ENCODE data around the gene FAM174C.
"Not testable (repeated sequence)": the region's sequence is repeated elsewhere in the genome, so short reads cannot be mapped to it uniquely, and the experiment has no call there.

FAM174C gene

DNA sequence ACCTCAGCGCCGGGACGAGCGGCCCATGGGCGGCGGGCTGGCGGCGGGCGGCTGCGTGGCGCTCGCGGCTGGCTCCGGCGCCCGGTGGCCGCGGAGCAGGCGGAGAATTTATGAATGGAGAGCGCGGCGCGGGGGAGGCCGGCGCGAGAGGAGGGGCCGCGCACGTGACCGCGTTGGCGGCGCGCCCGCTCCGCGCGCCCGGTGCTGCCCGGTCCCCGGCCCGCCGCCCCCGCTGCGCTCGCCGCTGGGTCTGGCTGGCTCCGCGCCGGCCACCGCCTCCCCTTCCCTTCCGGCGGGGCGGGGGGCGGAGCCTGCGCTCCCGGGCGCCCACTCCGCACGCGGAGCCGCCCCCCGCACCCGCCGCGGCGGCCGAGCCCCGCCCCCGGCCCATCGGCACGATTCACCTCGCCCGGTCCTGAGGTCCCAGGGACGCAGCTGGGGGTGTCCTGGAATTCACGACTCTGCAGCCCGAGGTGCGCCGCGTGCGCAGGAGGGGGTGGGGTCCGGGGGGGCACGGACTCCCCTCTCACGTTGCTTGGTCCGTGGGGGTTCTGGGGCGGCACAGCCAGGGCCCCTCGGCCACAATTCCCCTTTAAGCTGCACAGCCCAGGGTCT lies 37.5 kb upstream of the FAM174C start, which contains the start of gene CBARP:
Gene CBARP, minus strand, starts transcription at position 252 of the 615 bp plus-strand sequence. CDS start 1,905 bp downstream, outside the sequence.
- peak; percentile 51 for DNase-seq

DNA sequence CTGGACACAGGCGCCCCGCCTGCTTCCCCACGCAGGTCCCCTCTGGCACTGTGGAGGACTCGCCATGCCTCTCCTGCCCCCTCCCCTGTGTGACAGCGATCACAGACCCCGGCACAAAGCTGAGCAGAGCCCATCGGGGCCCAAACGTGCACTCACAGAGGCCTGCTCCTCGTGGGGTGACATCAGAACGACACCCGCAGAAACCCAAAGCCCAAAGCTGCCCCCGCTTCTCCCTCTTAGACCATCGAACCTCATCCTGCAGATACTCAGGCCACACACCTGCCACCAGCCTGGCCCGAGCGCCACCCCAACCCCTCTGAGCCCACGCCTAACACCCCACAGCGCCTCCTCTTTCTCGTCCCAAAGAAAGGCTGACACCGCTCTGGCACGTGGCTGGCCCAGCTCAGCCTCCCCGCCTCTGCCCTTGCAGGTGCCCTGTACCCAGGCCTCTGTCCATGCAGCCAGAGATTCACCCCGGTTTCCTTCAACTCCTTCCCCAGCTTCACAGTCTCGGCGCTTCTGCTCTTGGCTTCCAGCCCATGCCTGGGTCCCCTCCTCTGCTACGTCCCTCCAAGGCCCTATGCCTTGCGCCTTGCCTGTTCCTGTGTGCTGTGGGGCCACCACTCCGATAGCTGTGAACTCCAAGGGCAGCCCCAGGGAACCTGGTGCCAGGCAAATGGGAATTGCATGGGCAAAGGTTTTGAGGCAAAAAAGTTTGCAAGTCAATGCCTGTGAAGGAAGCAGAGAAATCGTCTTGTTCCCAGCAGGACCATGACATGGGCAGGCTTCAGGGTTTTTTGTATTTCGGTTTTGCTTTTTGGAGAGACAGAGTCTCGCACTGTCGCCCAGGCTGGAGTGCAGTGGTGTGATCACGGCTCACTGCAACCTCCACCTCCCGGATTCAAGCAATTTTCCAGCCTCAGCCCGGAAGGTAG lies 36.7 kb upstream of the FAM174C start:
- no peak for DNase-seq

DNA sequence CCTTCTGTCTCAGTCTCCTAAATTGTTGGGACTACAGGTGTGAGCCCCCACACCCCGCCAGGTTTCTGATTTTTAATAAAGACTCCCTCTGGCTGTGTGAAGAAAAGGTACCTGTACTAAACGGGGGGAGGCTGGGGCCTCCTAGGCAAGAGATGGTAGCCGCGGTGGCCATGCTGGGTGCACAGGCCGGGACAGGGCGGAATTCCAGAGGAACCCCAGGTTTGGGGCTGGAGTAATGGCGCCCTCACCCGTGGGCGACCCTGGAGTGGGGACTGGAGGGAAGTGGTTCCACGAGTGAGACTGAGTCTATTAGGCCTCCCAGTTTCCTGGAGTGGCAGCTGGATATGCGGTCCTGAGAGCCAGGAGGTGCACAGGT lies 35.9 kb upstream of the FAM174C start:
- DNase-seq, result no peak

DNA sequence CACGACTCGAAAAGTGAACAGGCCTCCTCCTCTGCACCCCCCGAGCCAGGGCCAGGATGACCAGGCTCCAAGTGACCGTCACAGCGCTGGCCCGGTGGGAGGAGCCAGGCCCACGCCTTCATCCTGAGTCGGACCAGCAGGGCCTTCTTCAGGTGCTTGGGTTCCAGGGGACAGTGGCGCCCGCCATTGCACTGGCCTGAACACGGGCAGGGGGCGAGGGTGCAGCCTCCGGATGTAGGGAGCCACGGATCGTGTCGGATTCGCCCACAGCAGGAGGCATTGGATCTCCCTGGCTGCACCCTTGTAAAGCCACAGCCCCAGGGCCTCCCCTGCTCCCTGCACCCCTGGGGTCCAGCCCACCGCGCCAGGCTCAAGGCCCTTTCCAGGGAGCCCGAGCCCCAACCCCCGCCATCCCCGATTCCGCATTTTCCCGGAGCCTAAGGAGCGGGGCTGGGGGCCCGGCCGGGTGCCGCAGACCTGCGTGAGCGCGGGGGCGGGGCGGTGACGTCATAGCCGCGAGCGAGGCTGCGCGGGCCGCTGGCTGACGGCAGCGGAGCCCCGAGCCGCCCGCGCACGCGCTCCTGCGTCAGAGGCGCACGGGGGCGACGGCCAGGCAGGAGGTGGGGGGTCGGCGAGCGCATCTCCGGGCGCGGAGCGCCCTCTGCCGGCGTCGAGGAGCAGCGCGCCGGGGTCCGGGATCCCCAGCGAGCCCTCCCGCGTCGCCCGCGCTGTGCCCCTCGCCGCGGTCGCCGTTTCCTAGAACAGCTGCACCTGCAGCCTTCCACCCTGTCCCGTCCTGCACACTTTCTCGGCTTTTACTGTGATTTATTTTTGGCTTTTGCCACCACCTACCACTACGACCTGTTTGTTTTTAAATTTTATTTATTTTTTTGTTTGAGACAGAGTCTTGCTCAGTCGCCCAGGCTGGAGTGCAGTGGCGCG lies 35.3 kb upstream of the FAM174C start:
- peak; percentile 98 for DNase-seq

DNA sequence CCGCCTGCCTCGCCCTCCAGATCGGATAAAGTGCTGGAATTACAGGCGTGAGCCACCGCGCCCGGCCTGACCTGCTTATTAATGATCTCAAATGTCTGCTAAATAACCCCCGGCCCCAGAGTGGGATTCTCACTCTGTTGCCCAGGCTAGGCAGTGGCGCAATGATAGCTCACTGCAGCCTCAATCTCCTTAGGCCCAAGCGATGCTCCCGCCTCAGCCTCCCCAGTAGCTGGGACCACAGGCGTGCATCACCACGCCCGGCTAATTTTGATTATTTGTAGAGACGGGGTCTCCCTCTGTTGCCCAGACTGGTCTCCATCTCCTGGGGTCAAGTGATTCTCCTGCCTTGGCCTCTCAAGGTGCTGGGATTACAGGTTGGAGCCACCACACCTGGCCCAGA lies 34.4 kb upstream of the FAM174C start:
- no peak for DNase-seq

DNA sequence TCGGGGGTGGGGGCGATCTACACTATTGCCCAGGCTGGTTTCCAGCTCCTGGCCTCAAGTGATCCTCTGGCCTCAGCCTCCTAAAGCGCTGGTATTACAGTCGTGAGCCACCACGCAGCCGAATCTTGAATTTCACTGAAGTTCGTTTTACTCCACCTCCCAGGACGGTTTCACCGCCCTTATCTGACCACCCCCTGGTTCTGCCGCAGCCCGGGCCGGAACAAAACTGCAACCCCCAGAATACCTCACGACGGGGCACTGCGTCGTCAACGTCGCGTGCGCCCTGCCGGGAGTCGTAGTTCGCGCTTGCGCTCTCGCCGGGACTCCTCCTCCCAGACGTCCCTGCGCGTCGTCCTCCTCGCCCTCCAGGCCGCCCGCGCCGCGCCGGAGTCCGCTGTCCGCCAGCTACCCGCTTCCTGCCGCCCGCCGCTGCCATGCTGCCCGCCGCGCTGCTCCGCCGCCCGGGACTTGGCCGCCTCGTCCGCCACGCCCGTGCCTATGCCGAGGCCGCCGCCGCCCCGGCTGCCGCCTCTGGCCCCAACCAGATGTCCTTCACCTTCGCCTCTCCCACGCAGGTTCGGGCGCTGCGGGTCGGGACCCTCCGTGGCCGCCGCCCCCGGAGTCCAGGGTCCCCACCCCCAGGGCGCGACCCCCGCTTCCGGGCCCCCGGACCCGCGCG lies 33.8 kb upstream of the FAM174C start, which contains the start of gene ATP5F1D:
Gene ATP5F1D, plus strand, starts transcription at position 335 of the 679 bp plus-strand sequence. Its CDS starts 100 bp downstream, at position 435.
- peak; percentile 98 for DNase-seq

DNA sequence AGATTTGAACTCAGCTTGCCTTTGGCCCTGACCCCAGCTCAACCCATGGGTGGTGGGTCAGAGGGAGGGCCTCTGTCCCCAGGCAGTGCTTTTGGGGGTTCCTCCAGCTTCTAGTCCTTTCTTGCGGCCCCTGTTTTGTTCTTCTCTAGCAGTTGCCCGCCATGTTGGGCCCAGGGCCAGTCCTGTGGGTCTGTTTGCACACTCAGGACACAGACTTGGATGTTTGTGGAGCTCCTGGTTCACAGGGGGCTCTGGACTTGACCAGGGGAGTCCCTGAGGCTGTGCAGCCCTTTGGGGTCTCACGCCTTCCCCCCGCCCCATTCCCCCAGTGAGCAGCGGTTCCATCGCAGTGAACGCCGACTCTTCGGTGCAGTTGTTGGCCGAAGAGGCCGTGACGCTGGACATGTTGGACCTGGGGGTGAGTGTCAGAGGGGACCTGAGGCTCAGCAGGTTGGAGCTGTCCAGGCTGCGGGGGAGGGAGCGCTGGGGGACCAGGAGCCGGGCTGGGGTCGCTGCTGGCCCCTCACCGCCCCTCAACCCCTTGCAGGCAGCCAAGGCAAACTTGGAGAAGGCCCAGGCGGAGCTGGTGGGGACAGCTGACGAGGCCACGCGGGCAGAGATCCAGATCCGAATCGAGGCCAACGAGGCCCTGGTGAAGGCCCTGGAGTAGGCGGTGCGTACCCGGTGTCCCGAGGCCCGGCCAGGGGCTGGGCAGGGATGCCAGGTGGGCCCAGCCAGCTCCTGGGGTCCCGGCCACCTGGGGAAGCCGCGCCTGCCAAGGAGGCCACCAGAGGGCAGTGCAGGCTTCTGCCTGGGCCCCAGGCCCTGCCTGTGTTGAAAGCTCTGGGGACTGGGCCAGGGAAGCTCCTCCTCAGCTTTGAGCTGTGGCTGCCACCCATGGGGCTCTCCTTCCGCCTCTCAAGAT lies 31.3 kb upstream of the FAM174C start:
- peak; percentile 89 for DNase-seq

DNA sequence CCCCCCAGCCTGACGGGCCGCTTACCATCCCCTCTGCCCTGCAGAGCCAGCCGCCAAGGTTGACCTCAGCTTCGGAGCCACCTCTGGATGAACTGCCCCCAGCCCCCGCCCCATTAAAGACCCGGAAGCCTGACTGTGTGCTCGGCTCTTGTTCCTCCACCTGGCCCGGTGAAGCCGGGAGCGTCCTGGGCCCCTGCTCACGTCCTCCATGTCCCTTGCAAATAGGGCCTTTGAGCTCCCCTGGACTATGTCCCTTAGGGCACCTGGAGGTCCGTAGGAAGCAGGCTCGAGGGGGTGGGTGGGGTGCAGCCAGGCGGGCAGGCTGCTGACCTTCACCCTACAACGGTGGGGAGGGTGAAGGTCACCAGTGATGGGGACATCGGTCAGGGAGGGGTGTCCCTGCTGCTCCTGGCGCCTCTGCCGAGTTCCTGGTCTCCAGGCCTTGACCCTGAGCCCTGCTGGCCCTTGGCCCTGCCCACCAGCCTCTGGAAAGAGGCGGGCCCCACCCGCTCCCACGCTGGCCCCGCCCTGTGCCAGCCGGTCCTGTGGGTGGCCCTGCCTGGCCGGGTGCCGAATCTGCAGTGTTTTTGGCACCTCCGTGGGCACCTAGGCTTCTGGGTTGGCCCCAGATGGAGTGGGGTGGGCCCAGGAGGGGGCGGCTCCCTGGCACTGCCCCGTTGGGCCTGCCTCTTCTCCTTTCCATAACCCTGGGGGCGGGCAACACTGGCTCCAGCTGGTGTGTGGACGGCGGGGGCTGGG lies 30.5 kb upstream of the FAM174C start:
- peak; percentile 79 for DNase-seq

DNA sequence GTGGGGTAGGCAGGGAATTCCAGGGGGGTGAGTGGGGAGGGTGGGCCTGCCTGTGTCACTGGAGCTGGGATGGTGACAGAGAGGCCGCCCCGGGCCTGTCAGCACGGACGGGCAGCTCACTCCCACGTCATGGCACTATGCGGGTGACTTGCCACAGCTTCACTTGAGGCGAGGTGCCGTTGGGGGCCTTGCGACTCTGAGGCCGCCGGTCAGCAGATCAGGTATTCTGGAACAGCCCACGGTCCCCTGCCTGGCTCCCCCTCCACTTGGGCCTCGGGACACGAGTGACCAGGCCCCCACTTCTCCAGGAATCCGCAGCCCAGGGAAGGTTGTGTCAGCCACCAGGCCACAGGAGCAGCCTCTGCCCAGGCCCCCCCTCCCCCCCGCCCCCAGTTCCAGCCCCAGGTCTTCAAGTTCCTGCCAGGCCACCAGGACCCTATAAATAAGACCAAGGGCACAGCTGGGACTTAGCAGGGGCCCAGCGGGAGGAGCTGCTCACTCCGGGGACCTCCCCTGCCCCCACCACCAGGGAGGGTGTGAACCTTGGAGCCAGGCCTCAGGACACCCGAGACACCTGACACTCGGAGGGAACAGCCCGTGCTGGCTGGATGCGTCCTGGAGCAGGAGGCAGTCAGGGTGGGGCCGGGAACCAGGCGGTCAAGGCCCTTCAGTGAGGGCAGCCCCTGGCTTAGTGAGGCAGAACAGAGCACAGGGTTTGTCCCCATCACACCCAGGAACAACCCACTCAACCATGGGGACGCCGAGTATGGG lies 29.7 kb upstream of the FAM174C start:
- no peak for DNase-seq

DNA sequence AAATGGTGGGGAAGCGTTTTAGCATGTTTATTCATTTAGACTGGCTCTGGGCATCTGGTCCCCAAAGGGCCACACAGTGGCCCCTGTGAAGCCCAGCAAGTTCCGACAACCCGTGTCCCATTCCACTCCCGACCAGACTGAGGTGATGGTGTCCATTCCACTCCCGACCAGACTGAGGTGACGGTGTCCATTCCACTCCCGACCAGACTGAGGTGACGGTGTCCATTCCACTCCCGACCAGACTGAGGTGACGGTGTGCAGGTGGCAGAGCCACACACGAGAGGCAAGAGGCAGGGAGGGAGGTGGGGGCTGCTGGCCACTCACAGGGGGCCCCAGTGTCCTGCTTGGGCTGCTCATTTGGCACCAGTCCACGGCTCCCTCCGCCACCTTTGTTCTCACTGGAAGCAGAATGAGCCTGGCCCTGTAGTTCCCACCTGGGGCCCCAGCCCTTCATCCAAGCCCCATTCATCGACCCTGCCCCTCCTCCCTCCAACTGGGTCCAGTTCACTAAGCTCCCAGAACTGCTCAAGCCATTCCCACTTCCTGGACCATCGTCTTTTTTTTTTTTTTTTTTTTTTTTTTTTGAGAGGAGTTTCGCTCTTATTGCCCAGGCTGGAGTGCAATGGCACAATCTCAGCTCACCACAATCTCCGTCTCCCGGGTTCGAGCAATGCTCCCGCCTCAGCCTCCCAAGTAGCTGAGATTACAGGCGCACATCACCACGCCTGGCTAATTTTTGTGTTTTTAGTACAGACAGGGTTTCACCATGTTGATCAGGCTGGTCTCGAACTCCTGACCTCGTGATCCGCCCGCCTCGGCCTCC lies 28.9 kb upstream of the FAM174C start:
- not testable (repeated sequence) for DNase-seq

DNA sequence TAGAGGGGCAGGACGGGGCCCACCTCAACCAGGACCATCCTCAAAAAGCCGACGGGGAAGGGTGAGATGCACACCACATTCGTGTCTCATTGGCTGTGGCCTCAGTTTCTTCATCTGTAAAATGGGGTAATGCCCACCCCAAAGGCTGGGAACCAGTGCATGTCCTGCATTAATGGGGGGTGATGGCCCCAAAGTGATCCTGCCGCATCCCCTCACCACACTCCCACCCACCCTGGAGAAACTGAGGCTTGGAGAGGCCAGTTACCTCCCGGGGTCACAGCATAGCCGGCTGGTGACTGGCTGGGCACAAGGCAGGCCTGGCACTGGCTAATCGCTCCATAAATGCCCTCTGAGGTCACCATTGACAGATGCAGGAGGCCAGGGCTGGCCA lies 27.6 kb upstream of the FAM174C start:
- DNase-seq, result no peak

DNA sequence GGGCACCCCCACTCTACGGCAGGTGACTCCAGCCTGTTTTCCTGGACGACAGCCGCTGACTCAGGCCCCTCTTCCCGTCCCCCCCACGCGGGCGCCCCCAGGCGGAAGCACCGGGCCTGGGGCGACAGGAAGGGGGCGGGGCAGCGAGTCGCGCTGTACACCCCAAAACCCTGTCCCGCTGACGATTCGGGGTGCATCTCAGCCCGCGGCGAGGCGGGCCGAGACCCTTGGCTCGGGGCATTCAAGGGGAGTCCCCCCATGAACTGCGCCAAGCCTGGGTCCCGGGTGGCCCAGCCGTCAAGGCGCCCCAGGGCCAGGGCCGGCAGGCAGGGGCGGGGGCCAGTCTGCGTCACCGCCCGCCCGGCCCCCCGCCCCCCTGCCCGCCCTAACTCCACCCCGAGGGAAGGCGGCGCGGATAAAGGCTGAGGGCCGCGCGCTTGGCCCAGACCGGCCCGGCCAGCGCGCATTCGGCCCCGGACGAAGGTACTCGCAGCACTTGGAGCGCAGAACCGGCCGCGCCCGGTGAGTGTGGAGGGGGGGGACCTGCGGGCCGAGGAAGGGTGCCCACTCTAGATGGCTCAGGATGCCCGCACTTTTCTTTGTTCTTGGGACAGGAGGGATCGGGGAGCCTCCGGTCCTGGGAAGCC lies 27.1 kb upstream of the FAM174C start, which contains the start of gene MIDN:
Gene MIDN, plus strand, starts transcription at position 445 of the 647 bp plus-strand sequence. CDS start 1,714 bp downstream, outside the sequence.
- peak; percentile 93 for DNase-seq

DNA sequence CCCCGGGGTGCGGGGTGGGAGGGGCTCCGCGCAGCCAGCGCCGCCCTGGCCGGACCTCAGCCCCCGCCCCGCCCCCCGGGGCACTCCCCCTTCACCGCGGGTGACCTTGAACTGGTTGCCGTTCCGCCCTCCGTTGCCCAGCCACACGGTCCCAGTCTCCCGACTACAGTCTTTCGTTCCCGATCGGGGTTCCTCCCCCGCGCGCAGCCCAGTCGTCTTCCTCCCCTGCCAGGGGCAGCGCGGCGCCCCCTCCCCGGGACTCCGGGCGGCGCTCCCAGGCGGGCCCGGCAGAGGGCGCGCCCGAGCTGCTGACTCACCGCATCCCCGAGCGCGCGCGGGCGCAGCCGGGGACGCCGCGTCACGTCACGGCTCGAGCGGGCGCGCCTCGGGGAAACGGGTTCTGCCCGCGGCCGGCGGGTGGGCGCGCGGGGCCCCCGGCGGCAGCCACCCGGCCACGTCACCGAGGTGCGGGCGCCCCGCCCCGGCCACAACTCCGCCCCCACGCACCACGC lies 26.5 kb upstream of the FAM174C start:
- peak; percentile 91 for DNase-seq

DNA sequence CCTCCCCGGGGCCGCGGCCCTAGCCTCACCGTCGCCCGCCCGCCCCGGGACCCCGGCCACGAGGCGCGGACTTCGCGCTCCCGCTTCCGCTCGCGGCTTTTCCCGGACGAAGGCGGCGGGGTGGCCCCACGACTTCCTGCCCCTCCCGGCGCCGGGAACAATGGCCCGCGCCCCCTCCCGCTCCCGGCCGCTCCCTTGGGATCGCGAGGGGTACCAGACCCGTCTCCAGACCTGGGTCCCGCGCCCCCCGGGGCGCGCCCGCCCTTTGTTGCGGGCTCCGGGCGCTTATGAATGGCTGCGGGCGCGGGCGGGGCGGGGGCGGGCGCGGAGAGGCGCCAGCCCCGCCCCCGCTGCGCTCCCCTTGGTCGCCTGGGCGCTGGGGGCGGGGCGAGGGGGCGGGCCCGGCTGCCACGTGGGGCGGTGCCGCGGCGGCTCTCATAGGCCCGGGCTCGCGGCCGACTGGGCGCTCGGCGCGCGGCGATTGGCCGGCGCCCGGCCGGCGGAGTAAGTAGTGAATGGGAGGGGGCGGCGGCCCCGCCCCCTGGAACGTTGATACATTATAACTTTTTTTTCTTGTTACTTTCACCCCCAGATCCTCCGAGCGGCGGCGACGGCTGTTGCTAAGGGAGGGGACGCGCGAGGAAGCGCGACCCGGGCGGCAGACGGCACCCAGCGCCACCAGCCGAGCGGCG lies 25.9 kb upstream of the FAM174C start:
- peak; percentile 99 for DNase-seq

DNA sequence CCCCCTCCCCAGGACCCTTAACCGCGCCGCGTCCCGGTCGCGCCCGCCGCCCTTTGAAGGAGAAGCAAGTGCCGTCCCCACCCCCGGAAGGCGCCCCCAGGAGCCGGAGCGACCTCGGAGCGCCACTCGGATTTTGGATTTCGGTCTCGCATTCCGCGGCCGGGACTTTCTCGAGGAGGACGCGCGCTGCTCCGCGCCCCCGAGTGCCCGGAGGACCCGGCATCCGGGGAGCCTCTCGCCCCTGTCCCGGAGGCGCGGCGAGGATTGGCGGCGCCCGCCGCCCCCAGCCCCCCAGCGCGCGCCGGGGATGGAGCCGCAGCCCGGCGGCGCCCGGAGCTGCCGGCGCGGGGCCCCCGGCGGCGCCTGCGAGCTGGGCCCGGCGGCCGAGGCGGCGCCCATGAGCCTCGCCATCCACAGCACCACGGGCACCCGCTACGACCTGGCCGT lies 25.3 kb upstream of the FAM174C start:
- DNase-seq, result no peak

DNA sequence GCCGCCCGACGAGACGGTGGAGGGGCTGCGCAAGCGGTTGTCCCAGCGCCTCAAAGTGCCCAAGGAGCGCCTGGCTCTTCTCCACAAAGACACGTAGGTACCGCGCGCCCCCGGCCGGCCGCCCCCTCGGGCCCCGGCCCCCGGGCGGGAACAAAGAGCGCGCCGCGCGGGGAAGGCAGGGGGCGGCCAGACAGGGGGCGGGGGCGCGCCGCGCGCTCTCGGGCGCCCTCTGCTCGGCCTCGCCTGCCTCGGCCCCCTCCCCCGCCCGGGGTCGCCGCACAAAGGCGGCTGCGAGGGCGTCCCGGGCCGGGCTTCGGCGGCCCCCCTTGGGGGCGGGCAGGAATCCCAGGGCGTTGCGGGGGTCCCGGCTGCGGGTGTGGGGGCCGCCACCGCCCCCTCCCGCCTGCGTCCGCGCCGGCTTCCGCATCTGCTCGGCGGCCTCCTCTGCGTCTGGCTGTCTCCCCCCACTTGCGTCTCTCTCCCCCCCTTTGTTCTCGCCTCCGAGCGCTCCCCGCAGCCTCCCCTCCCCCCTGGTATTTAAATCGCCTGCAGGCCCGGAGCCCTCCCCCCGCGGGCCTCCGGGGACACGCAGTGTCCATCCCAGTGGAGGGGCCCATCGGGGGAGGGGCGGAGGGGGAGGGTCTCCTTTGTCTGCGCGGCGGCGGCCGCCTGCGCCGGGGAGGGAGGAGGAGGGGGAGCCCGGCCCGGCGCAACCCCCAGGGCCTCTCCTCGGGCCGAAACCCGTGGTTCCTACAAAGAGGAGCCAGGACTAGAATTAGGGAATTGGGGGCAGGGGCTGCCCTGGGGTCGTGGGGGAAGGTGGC lies 24.7 kb upstream of the FAM174C start:
- DNase-seq, result peak; percentile 39
